Left cardiac atrium (tissue), 4 donors: ENCODE results near the gene PHACTR4. TPM values are rescaled to one million over a fixed set of nuclear protein-coding genes. Genes with fewer than 3 reads are reported as not detected.
"Not testable (repeated sequence)": the region's sequence is repeated elsewhere in the genome, so short reads cannot be mapped to it uniquely, and the experiment has no call there.

Experiments used
- ATAC-seq, 2 donors: fragments of 200-7000 bp; cut with Tn5 transposase; one replicate each; pipeline ENCODE4 v1.9.1; 2020; ENCODE audit warnings: mild to moderate bottlenecking in 2 of 2, moderate library complexity in 2 of 2
- DNase-seq: peaks from one replicate; pipeline ENCODE4 v3.0.0-alpha.2; 2020
- intact Hi-C, 2 donors: fragments of 100-400 bp; cut with DNase I; formaldehyde crosslinking; loops; one replicate each; pipeline versions ENCODE4 v1.14.1 to v1.15.1; 2022 to 2023
- total RNA-seq, 2 donors: library from RNA; stranded (reverse); fragmentation: NEBNext Ultra II Directional; extraction: Animal tissue kit (Norgen Biotek cat#: 25700); gene quantifications; one replicate each; pipeline ENCODE4 v1.2.1, GENCODE V29; 2021
- donor health status: DM: no; HTN: yes; CAD: no.
- donor health status: DM: no; HTN: yes; CAD: no; lungs with severe emphysema.
- donor health status: DM: yes; HTN: yes; CAD: no.
- donor health status: Dilated cardiomyopathy.

PHACTR4 gene
- total RNA-seq, 2 donors from 2014 or later: 20.8 to 26.2 TPM

DNA sequence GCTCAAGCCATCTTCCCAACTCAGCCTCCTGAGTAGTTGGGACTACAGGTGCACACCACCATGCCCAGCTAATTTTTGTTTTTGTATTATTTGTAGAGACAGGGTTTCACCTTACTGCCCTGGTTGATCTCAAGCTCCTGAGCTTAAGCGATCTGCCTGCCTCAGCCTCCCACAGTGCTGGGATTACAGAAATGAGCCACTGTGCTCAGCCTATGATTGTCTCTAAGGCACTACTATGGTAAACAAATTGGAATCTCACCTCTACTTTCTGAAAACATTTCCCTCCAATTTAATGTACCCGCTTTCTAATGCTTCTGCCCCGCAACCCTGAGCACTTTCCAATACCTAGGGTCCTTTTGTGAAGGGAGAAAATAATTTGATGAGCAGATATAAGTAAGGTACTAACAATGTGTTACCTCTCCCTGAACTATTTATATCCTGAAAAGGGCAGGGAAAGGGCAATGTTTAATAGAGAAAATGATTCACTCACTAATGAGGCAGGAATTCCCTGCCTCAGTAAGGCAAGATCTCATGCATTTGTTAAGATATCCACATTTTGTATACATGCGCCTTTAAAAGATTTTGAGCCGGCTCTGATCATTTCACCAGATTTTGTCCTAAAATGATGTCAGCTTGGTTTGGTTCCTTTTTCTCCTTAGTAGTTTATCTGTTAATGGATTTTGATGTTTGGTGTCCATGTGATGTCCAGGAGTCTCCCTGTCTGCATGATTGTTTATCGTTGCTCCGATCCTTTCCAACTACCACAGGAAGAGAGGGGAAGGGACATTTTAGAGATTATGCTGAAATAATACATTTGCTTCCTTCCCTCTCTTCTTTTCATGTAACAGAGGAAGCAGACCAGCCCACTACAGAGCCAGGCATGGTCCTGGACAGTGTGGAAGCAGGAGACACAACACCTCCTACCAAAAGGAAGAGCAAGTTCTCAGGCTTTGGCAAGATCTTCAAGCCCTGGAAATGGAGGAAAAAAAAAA is 89.0 kb downstream of the PHACTR4 start:
- intact Hi-C loops: no loop called here
- DNase-seq (no peak), ATAC-seq (peak in 1 of 2 donors; percentile 36)

DNA sequence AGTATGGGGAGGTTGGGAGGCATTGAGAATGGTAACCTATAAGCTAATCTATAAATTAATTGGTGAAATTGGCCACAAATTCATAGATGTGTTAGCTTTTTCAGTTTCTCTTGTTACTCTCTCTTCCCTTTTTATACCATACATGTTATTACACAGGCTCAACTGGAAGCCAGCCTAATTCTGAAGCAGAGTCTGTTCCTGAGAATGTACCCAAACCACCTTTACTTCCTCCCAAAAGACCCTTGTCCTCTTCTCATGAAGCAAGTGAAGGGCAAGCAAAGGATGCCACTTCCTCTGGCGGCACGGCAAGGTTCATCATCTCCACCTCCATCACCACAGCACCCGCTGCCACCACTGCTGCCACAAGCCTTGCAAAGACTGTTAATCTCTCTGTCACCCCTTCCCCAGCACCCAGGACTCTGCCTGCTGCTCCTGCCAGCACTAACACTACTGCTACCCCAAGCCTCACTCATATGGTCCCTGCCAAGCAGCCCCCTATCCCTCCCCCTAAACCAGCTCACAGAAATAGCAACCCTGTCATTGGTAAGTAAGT is 96.8 kb downstream of the PHACTR4 start:
- DNase-seq: no peak
- intact Hi-C loops: loop anchor here in 1 of 2 donors (10.0 kb wide), 1 partner anchor 52 kb away; no protein-coding TSS in a partner anchor
- ATAC-seq: no peak

DNA sequence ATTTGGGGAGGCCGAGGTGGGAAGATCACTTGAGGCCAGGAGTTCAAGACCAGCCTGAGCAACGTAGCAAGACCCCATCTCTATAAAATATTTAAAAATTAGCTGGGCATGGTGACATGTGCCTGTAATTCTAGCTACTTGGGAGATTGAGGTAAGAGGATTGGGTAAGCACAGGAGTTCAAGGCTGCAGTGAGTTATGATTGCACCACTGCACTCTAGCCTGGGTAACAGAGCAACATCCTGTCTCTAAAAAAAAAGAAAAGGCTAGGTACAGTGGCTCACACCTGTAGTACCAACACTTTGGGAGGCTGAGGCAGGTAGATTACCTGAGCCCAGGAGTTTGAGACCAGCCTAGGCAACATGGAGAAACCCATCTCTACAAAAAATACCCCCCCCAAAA is 100.6 kb downstream of the PHACTR4 start:
- no peak for DNase-seq
- ATAC-seq: no peak
- intact Hi-C loops: loop anchor here in 1 of 2 donors (5.0 kb wide), 1 partner anchor 63 kb away; no protein-coding TSS in a partner anchor

DNA sequence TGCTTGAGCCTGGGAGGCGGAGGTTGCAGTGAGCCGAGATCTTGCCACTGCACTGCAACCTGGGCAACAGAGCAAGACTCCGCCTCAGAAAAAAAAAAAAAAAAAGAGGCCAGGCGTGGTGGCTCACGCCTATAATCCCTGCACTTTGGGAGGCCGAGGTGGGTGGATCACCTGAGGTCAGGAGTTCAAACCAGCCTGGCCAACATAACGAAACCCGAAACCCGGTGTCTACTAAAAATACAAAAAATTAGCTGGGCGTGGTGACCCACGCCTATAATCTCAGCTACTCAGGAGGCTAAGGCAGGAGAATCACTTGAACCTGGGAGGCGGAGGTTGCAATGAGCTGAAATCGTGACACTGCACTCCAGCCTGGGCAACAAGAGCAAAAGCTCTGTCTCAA is 110.0 kb downstream of the PHACTR4 start:
- intact Hi-C loops, ATAC-seq, DNase-seq: not testable (repeated sequence)

DNA sequence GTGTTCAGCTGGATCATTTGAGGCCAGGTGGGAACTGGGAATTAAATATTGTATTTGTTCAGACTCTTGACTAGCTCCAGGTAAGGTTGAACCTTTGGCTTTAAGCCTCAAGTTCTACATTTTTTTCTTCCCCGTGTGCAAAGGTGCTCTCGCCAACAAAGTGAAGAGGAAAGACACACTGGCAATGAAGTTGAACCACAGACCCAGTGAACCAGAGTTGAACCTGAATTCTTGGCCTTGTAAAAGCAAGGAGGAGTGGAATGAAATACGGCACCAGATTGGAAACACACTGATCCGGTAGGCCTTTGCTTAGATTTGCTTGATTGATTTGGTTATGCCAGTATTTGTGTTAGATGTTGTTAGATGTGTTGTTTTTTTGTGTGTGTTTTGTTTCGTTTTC is 110.8 kb downstream of the PHACTR4 start:
- ATAC-seq (no peak), DNase-seq (no peak)
- intact Hi-C loops: loop anchor here in 1 of 2 donors (2.0 kb wide), 1 partner anchor 14 kb away; no protein-coding TSS in a partner anchor

DNA sequence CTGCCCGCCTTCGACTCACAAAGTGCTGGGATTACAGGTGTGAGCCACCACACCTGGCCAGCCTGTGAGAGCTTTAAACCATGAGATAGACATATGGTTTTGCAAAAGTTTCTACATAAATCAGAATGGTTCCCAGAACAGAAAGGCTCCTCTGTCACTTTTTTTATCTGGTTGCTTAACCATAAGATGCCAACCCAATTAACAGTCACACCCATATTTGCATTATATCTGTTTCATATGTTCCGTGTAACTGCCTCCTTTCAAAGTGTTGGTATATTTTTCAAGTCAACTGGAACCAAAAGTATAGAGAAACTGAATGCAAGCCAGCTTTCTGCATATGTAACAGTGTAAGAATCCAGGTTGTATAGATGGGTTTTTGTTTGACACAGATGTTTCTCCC is 112.6 kb downstream of the PHACTR4 start:
- ATAC-seq (no peak), DNase-seq (no peak)
- intact Hi-C loops: no loop called here

DNA sequence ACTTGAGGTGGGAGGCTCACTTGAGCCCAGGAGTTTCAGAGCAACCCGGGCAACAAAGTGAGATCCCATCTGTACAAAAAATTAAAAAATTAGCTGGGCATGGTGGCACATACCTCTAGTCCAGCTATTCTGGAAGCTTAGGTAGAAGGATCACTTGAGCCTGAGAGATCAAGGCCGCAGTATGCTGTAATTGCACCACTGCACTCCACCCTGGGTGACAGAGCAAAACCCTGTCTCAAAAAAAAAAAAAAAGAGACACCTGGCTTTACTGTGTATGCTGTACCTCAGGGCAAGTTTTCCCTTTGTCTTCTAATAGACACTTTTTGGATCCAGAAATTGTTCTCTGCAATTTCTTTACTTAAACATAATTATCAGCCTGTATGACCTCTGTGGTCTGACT is 113.2 kb downstream of the PHACTR4 start:
- ATAC-seq (no peak), DNase-seq (no peak)
- intact Hi-C loops: no loop called here

DNA sequence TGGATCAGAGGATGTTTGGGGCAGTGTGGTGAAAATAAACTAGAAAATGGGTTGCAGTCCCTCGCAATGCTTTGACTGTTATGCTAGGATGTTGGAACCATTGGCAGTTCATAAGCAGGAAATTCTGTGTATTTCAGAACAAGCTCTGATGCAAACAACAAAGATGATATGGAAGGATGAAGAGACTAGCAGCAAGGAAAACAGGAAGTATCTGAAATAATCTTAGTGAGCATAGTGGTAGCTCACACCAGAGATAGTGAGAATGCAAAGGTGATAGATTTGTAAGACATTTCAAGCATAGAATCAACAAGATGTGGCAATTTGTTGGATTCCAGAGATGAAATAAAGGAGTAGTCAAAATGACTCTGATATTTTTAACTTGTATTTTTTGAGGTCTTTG is 125.2 kb downstream of the PHACTR4 start:
- ATAC-seq (no peak), DNase-seq (no peak)
- intact Hi-C loops: loop anchor here in 1 of 2 donors (2.0 kb wide), 1 partner anchor 14 kb away; no protein-coding TSS in a partner anchor

DNA sequence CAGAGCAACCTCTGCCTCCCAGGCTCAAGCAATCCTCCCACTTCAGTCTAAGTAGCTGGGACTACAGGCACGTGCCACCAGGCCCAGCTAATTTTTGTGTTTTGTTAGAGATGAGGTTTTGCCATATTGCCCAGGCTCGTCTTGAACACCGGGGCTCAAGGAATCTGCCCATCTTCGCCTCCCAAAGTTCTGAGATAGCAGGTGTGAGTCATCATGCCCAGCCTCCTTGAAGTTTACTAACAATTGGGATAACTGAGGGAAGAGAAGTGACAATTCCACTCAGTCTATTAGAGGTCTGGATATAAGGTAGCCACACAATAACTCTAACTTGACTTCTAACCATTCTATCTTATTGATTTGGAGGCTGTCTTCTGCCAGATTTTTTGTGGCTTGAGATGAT is 130.0 kb downstream of the PHACTR4 start:
- ATAC-seq: no peak
- intact Hi-C loops: no loop called here
- DNase-seq: no peak

DNA sequence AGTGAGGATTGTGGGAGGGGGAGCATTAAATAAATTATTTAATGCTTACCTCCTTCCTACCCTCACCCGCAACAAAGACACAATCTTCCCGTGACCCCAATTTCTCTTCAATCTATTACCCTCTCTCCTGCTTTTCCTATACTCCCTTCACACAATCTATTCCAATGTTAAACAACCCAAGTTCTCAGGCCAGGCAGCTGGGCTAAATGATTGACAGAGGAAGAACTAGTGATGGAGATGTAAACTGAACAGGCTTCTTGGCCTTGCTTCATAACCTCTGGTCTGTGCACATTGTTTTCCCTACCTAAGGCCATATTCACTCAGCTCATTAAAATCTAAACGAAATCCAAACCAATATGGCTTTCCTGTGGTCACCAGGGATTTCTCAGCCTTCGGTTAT is 132.4 kb downstream of the PHACTR4 start:
- ATAC-seq (no peak), DNase-seq (no peak)
- intact Hi-C loops: no loop called here

DNA sequence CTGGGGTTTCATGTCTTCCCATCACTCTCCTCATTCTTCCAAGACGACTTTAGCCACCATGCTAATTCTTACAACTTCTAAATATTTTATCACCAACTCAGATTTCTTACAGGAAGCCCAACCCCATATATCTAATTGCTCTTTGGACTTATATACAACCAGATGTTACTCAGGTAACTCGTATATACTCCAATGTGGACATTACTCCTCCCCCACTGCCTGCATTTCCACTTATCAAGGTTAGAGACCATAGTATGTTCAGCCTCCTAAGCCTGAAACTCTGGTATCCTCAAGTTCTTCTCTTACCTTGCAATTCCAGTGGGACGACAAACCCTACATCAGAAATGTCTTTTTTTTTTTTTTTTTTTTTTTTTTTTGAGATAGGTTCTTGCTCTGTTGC is 133.6 kb downstream of the PHACTR4 start:
- DNase-seq (no peak), ATAC-seq (no peak)

DNA sequence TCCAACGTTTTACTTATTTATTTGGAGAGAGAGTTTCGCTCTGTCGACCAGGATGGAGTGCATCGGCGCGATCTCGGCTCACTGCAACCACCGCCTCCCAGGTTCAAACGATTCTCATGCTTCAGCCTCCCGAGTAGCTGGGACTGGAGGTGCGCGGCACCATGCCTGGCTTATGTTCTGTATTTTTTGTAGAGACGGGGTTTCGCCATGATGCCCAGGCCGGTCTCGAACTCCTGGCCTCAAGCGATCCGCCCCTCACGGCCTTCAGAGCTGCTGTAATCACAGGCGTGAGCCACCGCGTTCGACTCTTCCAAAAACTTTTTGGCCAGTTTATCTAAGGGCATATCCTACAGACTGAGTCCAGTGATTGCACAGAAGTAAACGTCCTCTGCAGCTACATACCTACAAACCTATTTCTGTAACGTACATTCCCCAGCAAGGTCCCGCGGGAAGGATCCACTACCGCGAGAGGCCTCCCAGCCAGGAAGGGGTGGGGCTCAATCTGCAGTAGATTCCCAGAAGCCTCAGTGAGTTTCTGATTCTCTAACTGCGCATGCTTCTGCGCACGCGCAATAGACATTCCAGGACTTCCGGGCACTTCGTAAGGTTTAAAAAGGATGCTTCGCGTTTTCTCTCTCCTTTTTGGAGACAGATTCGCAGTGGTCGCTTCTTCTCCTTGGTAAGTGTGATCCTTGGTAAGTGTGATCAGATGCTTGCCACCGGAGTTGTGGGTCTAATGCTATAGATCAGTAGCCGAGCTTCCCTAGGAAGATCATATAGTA is 136.1 kb downstream of the PHACTR4 start, which contains the start of gene RCC1:
RCC1 (plus strand) TSS at position 638 of the 782 bp plus-strand sequence. CDS start 23,824 bp downstream, outside the sequence.
- intact Hi-C loops: no loop called here
- ATAC-seq (peak; percentile 96 to 98), DNase-seq (peak; percentile 98)

More for the DNA sequence above, 133.6 kb downstream of the PHACTR4 start:
- intact Hi-C loops: no loop called here

DNA sequence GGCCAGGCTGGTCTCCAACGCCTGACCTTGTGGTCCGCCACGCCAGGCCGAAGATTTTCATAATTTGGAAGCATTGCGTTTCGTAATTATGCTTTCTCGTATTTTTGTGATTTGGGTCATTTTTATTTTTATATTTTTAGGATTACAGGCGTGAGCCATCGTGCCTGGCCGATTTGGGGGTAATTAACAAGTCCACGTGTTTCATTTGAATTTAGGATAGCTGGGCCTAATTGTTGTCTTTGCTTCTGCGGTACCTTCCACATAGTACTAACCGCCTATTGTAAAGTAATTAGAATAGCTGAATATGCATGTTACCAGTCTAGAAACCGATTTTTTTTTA is 137.3 kb downstream of the PHACTR4 start:
- intact Hi-C loops: no loop called here
- DNase-seq (no peak), ATAC-seq (no peak)

DNA sequence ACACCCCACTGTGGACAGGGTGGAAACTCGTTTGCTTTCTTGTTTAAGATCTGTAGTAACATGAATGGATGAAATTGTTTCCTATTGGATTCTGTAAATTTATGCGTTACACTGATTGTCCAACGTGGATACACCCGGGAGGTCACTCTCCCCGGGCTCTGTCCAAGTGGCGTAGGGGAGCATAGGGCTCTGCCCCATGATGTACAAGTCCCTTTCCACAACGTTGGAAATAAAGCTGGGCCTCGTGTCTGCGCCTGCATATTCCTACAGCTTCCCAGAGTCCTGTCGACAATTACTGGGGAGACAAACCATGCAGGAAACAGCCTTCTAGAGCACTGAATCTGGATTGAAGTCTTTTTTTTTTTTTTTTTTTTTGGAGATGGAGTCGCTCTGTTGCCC is 137.7 kb downstream of the PHACTR4 start:
- intact Hi-C loops: no loop called here
- ATAC-seq (peak in 1 of 2 donors; percentile 3), DNase-seq (no peak)

DNA sequence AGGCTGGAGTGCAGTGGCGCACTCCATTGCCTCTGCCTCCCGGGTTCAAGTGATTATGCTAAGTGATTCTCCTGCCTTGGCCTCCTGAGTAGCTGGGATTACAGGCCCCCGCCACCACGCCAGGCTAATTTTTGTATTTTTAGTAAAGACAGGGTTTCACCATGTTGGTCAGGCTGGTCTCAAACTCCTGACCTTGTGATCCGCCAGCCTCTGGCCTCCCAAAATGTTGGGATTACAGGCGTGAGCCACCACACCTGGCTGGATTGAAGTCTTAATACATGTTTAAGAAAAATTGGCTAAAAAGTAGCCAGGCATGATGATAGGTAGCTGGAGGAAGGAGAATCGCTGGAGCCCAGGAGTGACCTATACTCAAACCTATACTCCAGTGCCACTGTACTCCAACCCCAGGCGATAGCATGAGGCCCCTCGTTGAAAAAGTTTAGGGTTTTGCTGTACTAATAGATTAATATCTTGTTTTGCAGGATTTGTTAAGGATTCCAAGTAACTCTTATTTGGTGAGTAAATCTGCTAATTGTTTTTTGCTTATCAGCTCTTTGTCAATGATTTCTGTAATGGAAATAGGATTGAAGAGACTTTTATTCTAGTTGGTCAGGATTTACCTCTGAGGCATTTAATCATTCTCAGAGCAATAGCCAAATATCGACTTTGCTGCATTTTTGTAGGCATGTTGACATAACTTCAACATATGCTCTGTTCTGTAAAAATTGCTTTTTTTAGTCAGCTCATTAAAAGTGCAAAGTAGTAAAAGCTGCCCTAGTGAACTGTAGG is 138.3 kb downstream of the PHACTR4 start:
- DNase-seq (no peak), ATAC-seq (no peak)
- intact Hi-C loops: no loop called here

DNA sequence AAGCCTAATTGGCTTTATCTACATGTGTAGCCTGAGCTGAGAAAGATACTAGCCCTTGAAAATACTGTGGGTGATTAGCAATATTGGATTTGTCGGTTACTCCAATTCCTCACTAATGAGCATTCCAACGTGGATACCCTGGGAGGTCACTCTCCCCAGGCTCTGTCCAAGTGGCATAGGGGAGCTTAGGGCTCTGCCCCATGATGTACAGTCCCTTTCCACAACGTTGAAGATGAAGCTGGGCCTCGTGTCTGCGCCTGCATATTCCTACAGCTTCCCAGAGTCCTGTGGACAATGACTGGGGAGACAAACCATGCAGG is 138.9 kb downstream of the PHACTR4 start:
- no peak for ATAC-seq
- intact Hi-C loops: no loop called here
- no peak for DNase-seq

DNA sequence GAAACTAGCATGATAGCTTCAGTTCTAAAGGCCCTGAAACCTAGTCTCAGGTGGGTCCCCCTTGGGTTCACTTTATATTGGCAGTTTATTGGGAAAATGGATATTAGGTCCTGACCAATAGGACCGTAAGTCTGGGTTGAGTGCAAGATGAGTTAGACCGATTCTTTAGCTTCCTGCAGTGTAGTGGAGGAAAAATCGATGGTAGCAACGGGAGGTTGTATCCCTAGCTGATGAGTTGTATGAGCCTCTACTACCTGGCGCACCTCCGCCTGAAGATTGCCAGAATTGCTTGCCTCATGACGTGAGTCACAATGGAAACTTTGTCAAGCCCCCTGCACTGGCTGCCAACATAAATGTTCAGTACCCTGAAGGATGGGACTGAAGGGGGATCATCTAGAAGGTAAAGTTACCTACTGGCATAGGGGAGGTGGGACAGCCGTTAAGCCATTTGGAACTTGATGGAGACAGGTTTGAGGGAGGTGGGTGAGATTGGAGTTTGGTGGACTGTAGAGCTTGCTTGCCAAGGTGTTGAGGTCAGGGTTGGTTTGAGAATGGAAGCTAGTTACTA is 140.2 kb downstream of the PHACTR4 start:
- intact Hi-C loops: no loop called here
- no peak for ATAC-seq
- no peak for DNase-seq

DNA sequence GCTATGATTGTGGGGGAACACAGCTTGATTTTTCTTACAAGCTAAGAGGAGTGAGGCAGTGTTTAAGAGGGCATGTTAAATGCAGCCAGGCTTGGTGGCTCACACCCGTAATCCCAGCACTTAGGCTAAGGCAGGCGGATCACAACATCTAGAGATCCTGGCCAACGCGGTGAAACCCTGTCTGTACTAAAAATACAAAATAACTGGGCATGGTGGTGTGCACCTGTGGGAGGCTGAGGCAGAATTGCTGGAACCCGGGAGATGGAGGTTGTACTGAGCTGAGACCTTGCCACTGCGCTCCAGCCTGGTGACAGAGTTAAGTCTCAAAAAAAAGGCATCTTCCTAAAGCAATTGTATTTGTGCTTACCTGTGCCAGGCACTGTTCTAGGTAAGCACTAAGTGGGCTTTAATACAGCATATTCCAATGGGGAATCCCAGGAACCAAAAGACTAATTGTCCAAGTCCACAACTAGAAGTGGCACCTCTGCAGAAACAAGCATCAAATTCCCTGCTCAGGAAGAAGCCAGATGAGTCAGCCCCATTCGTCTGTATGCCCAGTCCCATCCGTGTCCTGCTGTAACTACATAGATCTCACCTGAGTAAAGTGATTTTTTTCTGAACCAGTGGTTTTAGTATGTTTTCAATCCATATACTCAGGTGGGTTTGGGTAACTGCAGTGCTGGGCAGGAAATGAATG is 140.9 kb downstream of the PHACTR4 start:
- intact Hi-C loops: no loop called here
- no peak for DNase-seq
- ATAC-seq: no peak
